ENCODE data around the gene ATRN.

GRCh38 chr20:3452136-3452535, 18.7 kb upstream of the ATRN start:
- no peak for TF ChIP-seq POLR2A (IDR thresholded peaks at IDR 0.05; ENCODE audit: low read length)
- no peak for TF ChIP-seq GATA1 (IDR thresholded peaks at IDR 0.05; ENCODE audit: low read depth, low read length)
